Ishikawa (cell line): ENCODE data around the gene CPVL.

Source experiments
- CEBPB ChIP-seq: IDR thresholded peaks from 2 replicates; pipeline ENCODE4 v1.6.1; 2012
- CREB1 ChIP-seq: IDR thresholded peaks from 2 replicates; pipeline ENCODE4 v1.6.1; 2012; ENCODE audit warnings: low read depth
- EGR1 ChIP-seq: IDR thresholded peaks from 2 replicates; pipeline ENCODE4 v1.6.1; 2012
- EP300 ChIP-seq: IDR thresholded peaks from 2 replicates; pipeline ENCODE4 v1.6.1; 2012; ENCODE audit warnings: borderline replicate concordance
- FOXM1 ChIP-seq: IDR thresholded peaks from 2 replicates; pipeline ENCODE4 v1.6.1; 2012; ENCODE audit warnings: low read depth, borderline replicate concordance
- MAX ChIP-seq: IDR thresholded peaks from 2 replicates; pipeline ENCODE4 v1.6.1; 2012
- NFIC ChIP-seq: IDR thresholded peaks from 2 replicates; pipeline ENCODE4 v1.6.1; 2012
- RAD21 ChIP-seq: IDR thresholded peaks from 2 replicates; pipeline ENCODE4 v1.6.1; 2012; ENCODE audit warnings: low read depth
- REST ChIP-seq: IDR thresholded peaks from 2 replicates; pipeline ENCODE4 v1.6.1; 2012; ENCODE audit warnings: low read depth, mild to moderate bottlenecking
- TAF1 ChIP-seq: IDR thresholded peaks from 2 replicates; pipeline ENCODE4 v1.6.1; 2012; ENCODE audit warnings: low read depth, mild to moderate bottlenecking
- TCF12 ChIP-seq: IDR thresholded peaks from 2 replicates; pipeline ENCODE4 v1.6.1; 2012; ENCODE audit warnings: low read depth
- TEAD4 ChIP-seq: IDR thresholded peaks from 2 replicates; pipeline ENCODE4 v1.6.1; 2012
- USF1 ChIP-seq: IDR thresholded peaks from 2 replicates; pipeline ENCODE4 v1.6.1; 2012
- YY1 ChIP-seq: IDR thresholded peaks from 2 replicates; pipeline ENCODE4 v1.6.1; 2012; ENCODE audit warnings: low read depth
- ZBTB7A ChIP-seq: IDR thresholded peaks from 2 replicates; pipeline ENCODE4 v1.6.1; 2012; ENCODE audit warnings: low read depth

Gene CPVL

GRCh38 chr7:29013082-29013695 lies 133.1 kb downstream of the CPVL start:
- TF ChIP-seq USF1 (no peak), CEBPB (no peak)

- TF ChIP-seq MAX = no peak
- TF ChIP-seq USF1 = no peak
- TF ChIP-seq RAD21 = no peak
- no peak for TF ChIP-seq CEBPB
- no peak for TF ChIP-seq EP300
Measured at GRCh38 chr7:29009947-29010346, 136.4 kb downstream of the CPVL start.

GRCh38 chr7:29008590-29008989 lies 137.7 kb downstream of the CPVL start:
- TF ChIP-seq NFIC = no peak
- no peak for TF ChIP-seq RAD21
- no peak for TF ChIP-seq TAF1

- TF ChIP-seq MAX (no peak), ZBTB7A (no peak), NFIC (no peak), REST (no peak), EGR1 (no peak), TAF1 (no peak), USF1 (no peak), EP300 (no peak), YY1 (no peak), FOXM1 (no peak), CEBPB (no peak)
Measured at GRCh38 chr7:29007127-29007526, 139.2 kb downstream of the CPVL start.

GRCh38 chr7:29005829-29006228 lies 140.5 kb downstream of the CPVL start:
- TF ChIP-seq CEBPB (no peak), CREB1 (no peak), EP300 (no peak), ZBTB7A (no peak), FOXM1 (no peak), USF1 (no peak), MAX (no peak), RAD21 (no peak), TCF12 (no peak), NFIC (no peak), EGR1 (no peak), TEAD4 (no peak), YY1 (no peak), REST (no peak), TAF1 (no peak)

GRCh38 chr7:29005406-29005805 lies 140.9 kb downstream of the CPVL start:
- TF ChIP-seq TAF1 (no peak), TEAD4 (no peak), FOXM1 (no peak), YY1 (no peak), RAD21 (no peak), TCF12 (no peak), MAX (no peak), NFIC (no peak), ZBTB7A (no peak), REST (no peak), USF1 (no peak), EP300 (no peak), EGR1 (no peak)
